CD4-positive, alpha-beta T cell treated with Interferon gamma for 1 hour (primary cell): ENCODE data around the gene PAGE1.
"Not testable (repeated sequence)": the region's sequence is repeated elsewhere in the genome, so short reads cannot be mapped to it uniquely, and the experiment has no call there.

Experiments used
- DNase-seq: peaks from one replicate; pipeline ENCODE4 v3.0.0-alpha.2; 2020

The PAGE1 gene, protein sequence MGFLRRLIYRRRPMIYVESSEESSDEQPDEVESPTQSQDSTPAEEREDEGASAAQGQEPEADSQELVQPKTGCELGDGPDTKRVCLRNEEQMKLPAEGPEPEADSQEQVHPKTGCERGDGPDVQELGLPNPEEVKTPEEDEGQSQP

GRCh38 chrX:49695276-49696180, at the start of gene PAGE1:
TSS of gene PAGE1 (minus strand) at chrX:49695984. CDS start at chrX:49694770, 1,214 bp downstream.
- no peak for DNase-seq

DNA sequence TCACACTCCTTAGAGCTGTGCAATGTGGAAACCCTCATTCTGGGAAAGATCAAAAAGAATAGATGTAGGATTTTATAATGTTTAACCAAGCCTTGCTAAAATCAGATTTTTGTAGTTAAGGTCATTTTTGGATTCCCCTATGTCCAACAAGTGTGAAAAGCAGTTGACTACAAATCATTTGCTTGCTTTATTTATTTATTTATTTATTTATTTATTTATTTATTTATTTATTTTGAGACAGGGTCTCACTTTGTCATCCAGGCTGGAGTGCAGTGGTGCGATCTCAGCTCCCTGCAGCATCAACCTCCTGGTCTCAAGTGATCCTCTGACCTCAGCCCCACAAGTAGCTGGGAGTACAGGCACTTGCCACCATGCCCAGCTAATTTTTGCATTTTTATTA, 45.7 kb upstream of the PAGE1 start:
- not testable (repeated sequence) for DNase-seq

GRCh38 chrX:49727847-49728246, 32.1 kb upstream of the PAGE1 start:
- no peak for DNase-seq

DNA sequence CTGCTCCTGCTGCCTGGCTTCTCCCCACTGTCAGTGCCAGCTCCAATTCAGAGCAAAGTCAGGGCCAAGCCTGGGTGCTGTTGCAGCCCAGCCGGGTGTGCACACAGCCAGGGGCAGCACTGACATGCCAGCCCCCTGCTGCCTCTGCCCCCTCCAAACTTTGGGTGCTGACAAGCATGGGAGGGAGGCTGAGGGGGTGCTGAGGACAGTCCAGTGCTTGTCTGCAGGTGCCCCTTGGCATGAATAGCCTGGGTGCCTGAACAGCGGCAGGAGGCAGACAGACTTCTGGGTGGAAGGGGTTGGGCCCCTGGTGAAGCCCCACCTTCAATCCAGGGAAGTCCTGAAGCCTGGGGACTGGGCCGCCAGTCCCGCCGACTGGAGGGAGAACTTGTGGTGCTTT, 31.2 kb upstream of the PAGE1 start:
- no peak for DNase-seq

DNA sequence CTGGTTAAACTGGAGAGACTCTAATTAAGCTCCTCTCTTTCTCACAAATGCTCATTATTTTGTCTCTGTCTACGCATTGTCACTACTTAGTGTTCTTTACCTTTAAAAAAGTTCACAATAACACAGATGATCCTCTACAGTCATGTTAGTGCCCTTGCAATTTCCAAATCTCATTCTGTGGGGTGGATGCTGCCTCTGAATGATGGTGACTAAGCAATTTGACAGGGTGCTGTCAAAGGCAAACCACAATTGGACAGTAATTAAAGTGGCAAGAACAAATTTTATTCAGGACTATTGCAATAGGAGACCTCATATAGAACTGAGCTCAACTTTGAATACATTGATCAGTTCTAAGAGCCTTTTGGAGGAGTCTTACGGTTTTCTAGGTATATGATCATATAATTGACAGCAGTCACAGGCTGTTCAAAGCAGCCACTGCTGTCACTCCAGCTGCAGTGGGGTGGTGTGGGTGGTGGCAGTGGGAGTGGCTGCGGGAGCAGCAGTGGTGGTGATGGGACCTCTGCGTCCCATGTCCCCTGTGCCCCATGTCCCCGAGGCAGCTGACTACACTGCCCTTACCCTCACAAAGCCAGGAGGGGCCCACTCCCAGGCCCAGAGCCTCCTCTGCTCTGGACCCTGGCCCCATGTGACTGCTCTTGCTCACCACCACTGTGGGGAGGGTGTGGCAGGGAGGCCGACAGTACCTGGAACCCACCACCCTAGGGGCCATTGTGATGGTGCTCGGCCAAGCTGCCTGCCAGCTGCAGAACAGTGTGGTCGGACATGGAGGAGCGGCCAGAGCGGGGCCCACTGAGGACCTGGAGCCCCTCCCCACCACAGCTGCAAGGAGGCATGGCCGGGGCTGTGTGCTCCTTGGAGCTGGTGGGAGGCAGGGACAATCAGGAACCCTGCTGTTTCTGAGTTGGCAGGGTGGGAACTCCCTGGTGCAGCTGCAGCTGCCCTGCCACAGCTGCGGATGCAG, 30.4 kb upstream of the PAGE1 start:
- no peak for DNase-seq

GRCh38 chrX:49725401-49725800, 29.6 kb upstream of the PAGE1 start:
- DNase-seq, result no peak

DNA sequence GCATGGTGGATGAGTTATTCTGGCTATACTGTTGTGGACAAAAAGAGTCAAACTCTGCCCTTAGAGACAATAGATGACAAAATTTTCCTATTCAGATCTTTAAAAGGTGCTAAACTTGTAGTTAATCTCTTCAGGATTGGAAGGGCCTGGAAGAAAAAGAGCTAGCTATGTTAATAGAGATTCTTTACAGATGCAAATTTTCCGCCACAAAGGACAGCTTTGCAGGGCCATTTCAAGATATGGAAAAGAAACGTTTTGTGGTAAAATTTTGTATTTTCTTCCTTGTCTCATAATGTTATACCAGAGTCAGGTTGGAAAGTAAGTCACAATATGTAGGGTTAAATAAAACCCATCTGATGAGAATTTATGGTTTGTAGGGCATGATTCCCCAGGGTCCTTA, 24.3 kb upstream of the PAGE1 start:
- DNase-seq, result not testable (repeated sequence)

GRCh38 chrX:49712577-49712976, 16.8 kb upstream of the PAGE1 start:
- DNase-seq, result no peak

DNA sequence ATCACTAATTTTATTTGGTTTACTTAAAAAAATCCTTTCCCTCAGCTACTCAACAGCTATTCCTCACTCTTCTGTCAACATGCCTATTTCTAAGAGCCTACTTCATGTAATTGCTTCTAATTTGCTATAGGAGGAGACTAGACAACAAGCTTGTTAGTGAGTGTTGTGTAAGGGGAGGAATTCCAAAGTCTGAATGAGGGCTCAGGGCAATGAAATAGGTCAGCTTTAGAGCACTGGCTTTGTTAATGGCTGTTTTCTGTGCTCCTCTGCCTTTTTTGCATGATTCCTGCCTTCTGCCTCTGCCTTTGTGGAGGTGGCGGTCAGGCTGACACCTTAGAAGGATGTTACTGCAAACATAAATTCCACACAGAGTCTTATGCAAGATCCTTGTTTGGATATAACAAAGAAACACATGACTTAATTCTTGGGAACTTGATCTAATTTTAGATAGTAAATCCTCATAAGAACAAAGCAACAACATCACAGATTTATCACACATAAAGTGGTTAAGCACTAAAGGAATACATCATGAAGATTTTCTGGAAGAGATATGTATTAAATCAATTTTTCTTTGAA, 15.0 kb upstream of the PAGE1 start:
- no peak for DNase-seq

DNA sequence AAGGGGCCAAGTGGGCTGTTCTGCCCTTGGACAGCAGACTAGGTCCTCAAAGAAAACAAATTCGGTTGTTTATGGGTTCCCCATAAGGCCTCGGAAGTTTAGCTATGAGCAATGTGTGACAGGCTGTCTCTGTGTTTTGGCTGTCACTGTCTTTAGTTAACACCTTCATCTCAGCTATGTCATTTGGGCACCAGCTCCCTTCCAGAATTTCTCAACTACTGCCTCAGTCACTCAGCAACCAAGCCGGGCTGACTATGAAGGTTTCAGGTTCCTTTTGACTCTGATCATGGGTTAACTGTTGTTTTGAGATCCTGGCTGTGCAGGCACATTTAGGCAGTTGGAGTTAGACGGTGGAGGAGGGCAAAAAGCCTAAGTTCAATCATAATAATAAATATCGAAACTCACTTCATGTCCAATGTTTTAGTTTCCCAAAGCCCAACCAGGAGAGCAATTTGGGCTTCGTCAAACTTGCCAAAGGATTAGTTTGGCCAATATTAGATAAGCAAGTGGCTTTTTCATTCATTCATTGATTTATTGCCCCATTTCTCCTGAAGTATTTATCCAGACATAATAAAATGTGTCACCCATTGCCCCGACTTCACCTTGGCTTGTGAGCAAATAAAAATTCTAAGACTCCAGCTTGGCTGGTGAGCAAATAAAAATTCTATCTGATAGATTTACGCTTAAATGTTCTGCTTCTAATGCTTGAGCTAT, 9.1 kb upstream of the PAGE1 start:
- DNase-seq, result no peak

DNA sequence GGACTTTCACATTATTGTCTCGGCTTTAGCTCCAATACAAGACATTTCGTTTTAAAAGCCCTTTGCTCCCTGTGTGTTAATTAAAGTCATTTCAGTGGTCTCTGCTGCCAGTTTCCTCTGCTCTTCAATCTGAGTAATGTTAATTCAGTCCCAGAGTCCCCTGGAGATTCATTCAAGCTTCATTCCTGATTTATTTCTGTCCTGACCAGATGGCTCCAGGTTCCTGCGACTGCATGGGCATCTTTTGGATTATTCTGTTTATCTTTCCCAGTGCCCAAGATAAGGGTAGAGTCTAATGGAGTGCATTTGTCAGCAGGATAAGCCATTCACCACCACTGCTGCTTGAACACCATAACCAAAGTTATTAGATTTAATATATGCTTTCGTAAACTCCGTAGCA, 6.1 kb upstream of the PAGE1 start:
- DNase-seq, result no peak

- no peak for DNase-seq
These were observed 5.5 kb upstream of the PAGE1 start for GRCh38 chrX:49701323-49701722.

DNA sequence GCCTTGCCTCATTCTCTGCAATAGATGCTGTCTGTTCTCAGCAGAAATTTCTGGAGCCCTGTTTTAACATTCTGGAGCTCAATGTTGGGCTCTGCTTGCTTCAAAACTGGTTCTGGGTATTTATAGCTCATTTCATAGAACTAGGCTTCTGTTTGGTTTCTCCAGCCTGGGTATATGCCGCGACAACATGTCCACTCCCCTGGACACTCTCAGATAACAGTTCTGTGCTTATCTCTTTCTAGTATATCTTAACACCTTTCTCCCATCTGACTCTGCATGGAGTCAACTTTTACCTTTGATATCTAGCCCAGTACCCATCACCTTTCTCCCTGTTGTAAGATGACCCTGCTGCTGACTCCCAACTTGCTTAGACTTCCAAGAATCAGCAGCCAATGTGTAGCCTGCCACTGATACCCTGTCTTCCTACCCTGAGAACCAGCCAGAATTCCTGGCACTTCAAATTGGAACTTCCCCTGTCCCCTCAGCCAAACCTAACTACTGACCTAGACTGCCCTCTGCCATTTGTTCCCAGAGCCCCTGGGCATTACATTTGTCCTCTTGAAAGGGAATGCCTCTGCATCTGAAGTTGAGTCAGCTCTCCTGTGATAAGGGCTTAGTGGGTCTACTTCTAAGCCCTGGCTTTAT, 20.6 kb downstream of the PAGE1 start:
- no peak for DNase-seq

GRCh38 chrX:49673394-49673793, 22.4 kb downstream of the PAGE1 start:
- DNase-seq, result no peak

GRCh38 chrX:49664824-49665223, 31.0 kb downstream of the PAGE1 start:
- DNase-seq, result no peak

DNA sequence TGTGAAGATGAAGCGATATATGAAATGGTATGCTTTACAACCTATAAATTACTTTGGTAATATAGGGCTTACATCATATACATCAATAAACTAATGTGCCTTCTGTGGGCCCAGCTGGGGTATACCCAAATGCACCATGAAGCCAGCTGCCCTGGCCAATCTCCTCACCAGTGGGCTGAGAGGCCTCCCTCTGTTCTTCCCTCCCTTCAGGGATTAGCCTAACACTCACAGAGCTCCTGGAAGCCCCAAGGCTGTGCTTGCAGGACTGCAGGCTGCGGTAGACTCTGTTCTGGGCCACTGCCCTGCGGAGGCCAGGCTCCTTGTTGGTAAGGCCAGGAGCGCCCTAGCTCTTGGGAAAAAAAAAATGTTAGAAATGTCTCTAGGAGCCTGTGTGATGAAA, 33.9 kb downstream of the PAGE1 start:
- DNase-seq, result no peak

- DNase-seq, result no peak
These were observed 36.0 kb downstream of the PAGE1 start for GRCh38 chrX:49659771-49660170.

DNA sequence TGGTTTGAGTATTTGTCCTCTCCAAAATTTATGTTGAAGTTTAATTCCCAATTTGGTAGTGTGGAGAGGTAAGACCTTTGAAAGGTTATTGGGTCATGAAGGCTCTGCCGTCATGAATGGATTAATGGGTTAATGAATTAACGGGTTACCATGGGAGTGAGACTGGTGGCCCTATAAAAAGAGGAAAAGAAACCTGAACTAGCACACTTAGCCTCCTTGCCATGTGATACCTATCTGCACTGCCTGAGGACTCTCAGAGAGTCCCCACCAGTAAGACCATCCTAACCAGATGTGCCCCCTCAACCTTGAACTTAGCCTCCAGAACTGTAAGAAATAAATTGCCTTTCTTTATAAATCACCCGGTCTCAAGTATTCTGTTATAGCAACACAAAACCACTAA, 39.3 kb downstream of the PAGE1 start:
- no peak for DNase-seq

- no peak for DNase-seq
These were observed 50.7 kb downstream of the PAGE1 start for GRCh38 chrX:49644991-49645637.
